H1 (cell line): ENCODE results near the gene PTGES2. TPM values are rescaled to one million over a fixed set of nuclear protein-coding genes. Genes with fewer than 3 reads are reported as not detected.

ENCODE experiments used
- CTCF ChIA-PET: fragments of 300-600 bp; sonication (Branson Sonifier 250); formaldehyde crosslinking; loops from one replicate; lab custom pipeline; 2021; ENCODE audit not compliant: partially characterized antibody; lab: Charles Lee
- POLR2A ChIA-PET: fragments of 300-600 bp; sonication (Branson Sonifier 250); formaldehyde crosslinking; loops from one replicate; lab custom pipeline; 2021; ENCODE audit warnings: inconsistent platforms; ENCODE audit not compliant: partially characterized antibody; lab: Charles Lee
- DNase-seq, 2 experiments: peaks; one replicate each; pipeline versions ENCODE4 v3.0.0 to v3.0.0-alpha.2; 2010 to 2022; ENCODE audit warnings: low spot score in 2 of 2, low read depth in 1 of 2, mixed read lengths in 1 of 2
- FAIRE-seq: peaks from 2 replicates; lab custom pipeline; 2011; peaks lifted over from hg19 to GRCh38; lab: Jason Lieb, UNC
- H2AFZ ChIP-seq: 2 replicates; pipeline ENCODE4 v1.8.1; 2012; ENCODE audit warnings: low read length, inconsistent platforms
- H2AK5ac ChIP-seq: 2 replicates; pipeline ENCODE4 v1.6.1; 2013; ENCODE audit warnings: low read depth, low read length
- H2BK120ac ChIP-seq: replicated peaks from 2 replicates; pipeline ENCODE3; 2013; ENCODE audit warnings: low read depth, low read length, inconsistent platforms
- H2BK12ac ChIP-seq: 2 replicates; pipeline ENCODE4 v1.6.1; 2013; ENCODE audit warnings: low read depth, low read length
- H2BK15ac ChIP-seq: 2 replicates; pipeline ENCODE4 v1.6.1; 2013; ENCODE audit warnings: low read length
- H2BK20ac ChIP-seq: 2 replicates; pipeline ENCODE4 v1.6.1; 2013; ENCODE audit warnings: low read length
- H2BK5ac ChIP-seq: 2 replicates; pipeline ENCODE4 v1.6.1; 2013; ENCODE audit warnings: low read depth, low read length
- H3K14ac ChIP-seq: 2 replicates; pipeline ENCODE4 v1.6.1; 2013; ENCODE audit warnings: inconsistent platforms; ENCODE audit not compliant: insufficient read length
- H3K18ac ChIP-seq: 2 replicates; pipeline ENCODE4 v1.6.1; 2013; ENCODE audit warnings: low read length; ENCODE audit errors: extremely low read depth
- H3K23ac ChIP-seq: 2 replicates; pipeline ENCODE4 v1.6.1; 2013; ENCODE audit warnings: inconsistent platforms; ENCODE audit not compliant: insufficient read length
- H3K23me2 ChIP-seq: 2 replicates; pipeline ENCODE4 v1.6.1; 2013; ENCODE audit warnings: low read depth, low read length
- H3K27ac ChIP-seq: 2 replicates; pipeline ENCODE4 v1.6.1; 2011; ENCODE audit warnings: low read depth, low read length, inconsistent platforms
- H3K27me3 ChIP-seq, 4 experiments: replicated peaks in 1 of 4; 1 replicate in 1 of 4; 2 replicates in 3 of 4; pipeline versions ENCODE4 v1.6.1 to v1.8.1; 2011 to 2013; ENCODE audit warnings: low read length in 3 of 4, mild to moderate bottlenecking in 3 of 4, inconsistent platforms in 2 of 4, mixed read lengths in 2 of 4, moderate library complexity in 1 of 4; ENCODE audit not compliant: control insufficient read depth in 3 of 4, insufficient read depth in 3 of 4; ENCODE audit errors: extremely low read depth in 1 of 4
- H3K36me3 ChIP-seq, 4 experiments: 2 replicates each; pipeline versions ENCODE4 v1.6.1 to v1.8.1; 2011 to 2013; ENCODE audit warnings: mild to moderate bottlenecking in 4 of 4, low read length in 3 of 4, moderate library complexity in 2 of 4, control low read depth in 1 of 4, inconsistent platforms in 1 of 4; ENCODE audit not compliant: insufficient read depth in 4 of 4, control insufficient read depth in 2 of 4
- H3K4ac ChIP-seq: replicated peaks from 2 replicates; pipeline ENCODE3; 2013; ENCODE audit warnings: low read length, low read depth, mixed read lengths, inconsistent platforms; ENCODE audit not compliant: insufficient read length
- H3K4me1 ChIP-seq, 4 experiments: replicated peaks in 1 of 4; 1 replicate in 1 of 4; 2 replicates in 3 of 4; pipeline versions ENCODE4 v1.6.1 to v1.8.1; 2011 to 2013; ENCODE audit warnings: low read length in 3 of 4, inconsistent platforms in 2 of 4, mixed read lengths in 1 of 4; ENCODE audit not compliant: insufficient read depth in 4 of 4, control insufficient read depth in 3 of 4
- H3K4me2 ChIP-seq, 2 experiments: 2 replicates each; pipeline versions ENCODE4 v1.6.1 to v1.8.1; 2011 to 2013; ENCODE audit warnings: low read depth in 2 of 2, low read length in 2 of 2, control low read depth in 1 of 2, inconsistent platforms in 1 of 2, mild to moderate bottlenecking in 1 of 2; ENCODE audit not compliant: insufficient read depth in 1 of 2
- H3K4me3 ChIP-seq, 4 experiments: fragments of 200-600, 300-600 bp in 1 of 4; sonication (generic), shearing (Covaris generic), sonication (Bioruptor Twin) in 1 of 4; 2 replicates each; pipeline versions ENCODE4 v1.5.1 to v1.8.1; 2011 to 2016; ENCODE audit warnings: low read length in 4 of 4, low read depth in 3 of 4, control low read depth in 2 of 4, inconsistent platforms in 2 of 4, mild to moderate bottlenecking in 2 of 4, mixed read lengths in 1 of 4, moderate library complexity in 1 of 4; ENCODE audit not compliant: insufficient read depth in 2 of 4; ENCODE audit errors: extremely low read depth in 1 of 4
- H3K56ac ChIP-seq: replicated peaks from 2 replicates; pipeline ENCODE3; 2013; ENCODE audit warnings: low read depth, mild to moderate bottlenecking, mixed read lengths, low read length, inconsistent platforms; ENCODE audit not compliant: insufficient read length
- H3K79me1 ChIP-seq: 2 replicates; pipeline ENCODE4 v1.6.1; 2013; ENCODE audit warnings: low read depth, low read length, control low read depth
- H3K79me2 ChIP-seq, 2 experiments: 2 replicates each; pipeline versions ENCODE4 v1.6.1 to v1.8.1; 2012 to 2013; ENCODE audit warnings: low read length in 2 of 2, mild to moderate bottlenecking in 2 of 2, inconsistent platforms in 1 of 2; ENCODE audit not compliant: insufficient read depth in 2 of 2, control insufficient read depth in 1 of 2
- H3K9ac ChIP-seq, 4 experiments: replicated peaks in 1 of 4; 1 replicate in 1 of 4; 2 replicates in 3 of 4; pipeline versions ENCODE4 v1.6.1 to v1.8.1; 2011 to 2013; ENCODE audit warnings: low read depth in 3 of 4, low read length in 3 of 4, control low read depth in 2 of 4, mild to moderate bottlenecking in 2 of 4, moderate library complexity in 2 of 4, inconsistent platforms in 1 of 4; ENCODE audit errors: extremely low read depth in 1 of 4
- H3K9me3 ChIP-seq, 2 experiments: 2 replicates each; pipeline versions ENCODE4 v1.6.1 to v1.8.1; 2012 to 2013; ENCODE audit warnings: mild to moderate bottlenecking in 2 of 2, moderate library complexity in 2 of 2, control low read depth in 1 of 2, inconsistent platforms in 1 of 2, low read depth in 1 of 2, low read length in 1 of 2, mixed read lengths in 1 of 2; ENCODE audit not compliant: insufficient read depth in 2 of 2
- H4K20me1 ChIP-seq, 2 experiments: replicated peaks in 1 of 2; 2 replicates each; pipeline versions ENCODE3 to v1.8.1; 2011 to 2013; ENCODE audit warnings: inconsistent platforms in 2 of 2, low read length in 2 of 2, mild to moderate bottlenecking in 1 of 2; ENCODE audit not compliant: insufficient read depth in 2 of 2, control insufficient read depth in 1 of 2
- H4K5ac ChIP-seq: 2 replicates; pipeline ENCODE4 v1.6.1; 2013; ENCODE audit warnings: low read length, low read depth, mixed read lengths, inconsistent platforms; ENCODE audit not compliant: insufficient read length
- H4K8ac ChIP-seq: 2 replicates; pipeline ENCODE4 v1.8.0; 2013; ENCODE audit warnings: mild to moderate bottlenecking, moderate library complexity, low read length, inconsistent platforms; ENCODE audit not compliant: insufficient read depth; ENCODE audit errors: extremely low read depth
- H4K91ac ChIP-seq: replicated peaks from 2 replicates; pipeline ENCODE3; 2013; ENCODE audit warnings: low read length, mixed read lengths, inconsistent platforms; ENCODE audit not compliant: insufficient read length
- POLR2A ChIP-seq, 2 experiments: IDR thresholded peaks; 1 replicate in 1 of 2; 2 replicates in 1 of 2; pipeline ENCODE4 v1.6.1; 2011; ENCODE audit warnings: low read depth in 2 of 2, low read length in 2 of 2, mild to moderate bottlenecking in 2 of 2; ENCODE audit errors: control extremely low read depth in 1 of 2
- POLR2AphosphoS5 ChIP-seq: IDR thresholded peaks from 2 replicates; pipeline ENCODE4 v1.6.1; 2011; ENCODE audit warnings: low read depth, low read length
- RXRA ChIP-seq: IDR thresholded peaks from 2 replicates; pipeline ENCODE4 v1.6.1; 2011; ENCODE audit warnings: low read depth, mild to moderate bottlenecking, low read length, moderate library complexity; ENCODE audit not compliant: insufficient read depth
- WGBS, 2 experiments: shearing (Covaris generic) in 1 of 2; methylation state at CpG; one replicate each; pipeline versions ENCODE4 v1.1.6 to v1.1.7; 2013 to 2015; ENCODE audit warnings: low lambda C conversion rate in 2 of 2, mixed read lengths in 2 of 2, inconsistent platforms in 1 of 2, low coverage in 1 of 2, missing lambda C conversion rate in 1 of 2; ENCODE audit not compliant: insufficient replicate concordance in 2 of 2, insufficient coverage in 1 of 2, insufficient read length in 1 of 2; ENCODE audit errors: extremely low coverage in 1 of 2, missing lambda C conversion rate in 1 of 2; 5-methylcytosine and 5-hydroxymethylcytosine counted together
- polyA plus RNA-seq, 7 experiments: library from polyadenylated mRNA; depleted of rRNA in 3 of 7; stranded (reverse) in 5 of 7; unstranded in 2 of 7; fragments of >200 nt in 5 of 7; fragments of 200-250 nt in 2 of 7; gene quantifications; 1 replicate in 5 of 7; 2 replicates in 1 of 7; 4 replicates in 1 of 7; pipeline versions ENCODE4 v1.2.1 to v1.2.3, GENCODE V29; 2011 to 2013; ENCODE audit warnings: missing spikeins in 2 of 7, mixed read lengths in 2 of 7
- total RNA-seq: library from RNA; stranded (reverse); fragmentation: NEBNext Ultra II Directional; extraction: Animal tissue kit (Norgen Biotek cat#: 25700); gene quantifications from 2 replicates; pipeline ENCODE4 v1.2.1, GENCODE V29; 2021

Gene PTGES2
- total and polyA plus RNA-seq, 2 of the 8 experiments (the other 6 are each of a cell fraction or from before 2014, with no cell fraction given) = 80.7 to 81.2 TPM

GRCh38 chr9:128099231-128099931 is 28.1 kb downstream of the PTGES2 start:
- Histone ChIP-seq H2BK120ac (peak overlapping the region; percentile 28), H3K36me3 (peaks cover 9 to 29% (median 17%) of the 10 kb centered on the region in 4 experiments; a peak in 7 of 8 replicates), H2AK5ac (peak overlapping the region; percentile 97), H2AFZ (no peak overlapping the region), H3K23me2 (peaks cover 9% of the 10 kb centered on the region), H3K18ac (peak overlapping the region; percentile 90; the same call in 1 of the 2 replicates), H3K4me3 (peak overlapping the region; percentile 48 to 68 (median 62)), H3K4ac (no peak overlapping the region), H3K14ac (no peak overlapping the region), H3K79me1 (peaks cover 23% of the 10 kb centered on the region), H3K23ac (no peak overlapping the region), H3K9ac (peak overlapping the region in 3 of 4 experiments; percentile 64 to 87 (median 76); a peak in 6 of 7 replicates), H3K27me3 (no peaks in the 10 kb centered on the region), H2BK5ac (peak overlapping the region; percentile 94), H4K20me1 (peaks cover 6 to 36% of the 10 kb centered on the region in 2 experiments), H4K8ac (peak overlapping the region; percentile 95; the same call in 1 of the 2 replicates)
- 81% methylated on average over 16 of the region's 16 CpGs; no CpG with 5 or more reads in 1 of the 2 experiments for WGBS, 2 experiments
- no peak for FAIRE-seq
- CTCF ChIA-PET = interaction anchor here (0.7 to 10.5 kb wide), 8 partner anchors 11 to 263 kb away, joined by 3 to 114 read pairs (median 6); no protein-coding TSS in a partner anchor
- TF ChIP-seq POLR2AphosphoS5 (peak; percentile 51; the same call in 1 of the 2 replicates), POLR2A (IDR thresholded peaks at IDR 0.05; ENCODE audit: control extremely low read depth in 1 of 2, low read depth in 2 of 2, low read length in 2 of 2) (peak in 1 of 2 experiments; percentile 2; a peak in 1 of 3 replicates), RXRA (no peak)
- TF ChIP-seq, all 59 proteins: peak for 2
- peak overlapping the region; percentile 28 for H3K56ac ChIP-seq
- peak overlapping the region; percentile 87 to 93 for H3K4me2 ChIP-seq
- no peak for DNase-seq
- no peak overlapping the region; the same call in 1 of the 2 replicates for H2BK15ac ChIP-seq
- no peaks in the 10 kb centered on the region for H3K9me3 ChIP-seq
- POLR2A ChIA-PET = interaction anchor here (0.7 to 12.1 kb wide), 17 partner anchors 10 to 282 kb away, joined by 3 to 119 read pairs (median 5); partner anchors contain the start of gene SLC25A25
- peaks cover 0 to 30% of the 10 kb centered on the region in 2 experiments; a peak in 2 of 4 replicates for H3K79me2 ChIP-seq
- H2BK20ac ChIP-seq = no peak overlapping the region
- H2BK12ac ChIP-seq = peak overlapping the region; percentile 96; the same call in 1 of the 2 replicates
- H4K91ac ChIP-seq = peak overlapping the region; percentile 90
- peaks cover 11 to 28% (median 22%) of the 10 kb centered on the region in 4 experiments for H3K4me1 ChIP-seq
- H4K5ac ChIP-seq = peak overlapping the region; percentile 21
- peak overlapping the region; percentile 94 for H3K27ac ChIP-seq
